CD4-positive, alpha-beta T cell treated with Interleukin-15 for 1 hour (primary cell): ENCODE results near the gene RAD18.

Experiments
- DNase-seq: peaks from one replicate; pipeline ENCODE4 v3.0.0-alpha.2; 2020

Gene RAD18

GRCh38 chr3:8856721-8857120, 106.6 kb downstream of the RAD18 start:
- DNase-seq = no peak

- no peak for DNase-seq
Measured at GRCh38 chr3:8856071-8856470, 107.2 kb downstream of the RAD18 start.

DNA sequence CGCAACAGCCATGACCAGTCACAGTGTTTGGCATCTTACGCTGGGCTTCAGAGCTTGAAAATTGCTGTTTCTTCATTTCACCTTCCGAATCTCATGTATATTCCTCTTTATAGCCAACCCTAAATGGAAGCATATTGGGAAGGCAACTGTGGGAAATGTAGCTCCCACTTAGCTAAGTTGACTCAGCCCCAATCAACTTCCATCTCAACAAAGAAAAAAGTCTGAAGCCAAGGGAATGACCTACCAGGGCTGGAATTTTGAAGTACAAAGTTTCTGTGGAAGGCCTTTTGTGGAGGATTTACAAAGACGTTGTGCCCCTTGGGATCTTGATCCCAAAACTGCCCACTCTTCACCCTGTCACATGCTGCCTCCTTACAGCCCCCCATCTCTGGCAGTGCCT, 108.6 kb downstream of the RAD18 start:
- no peak for DNase-seq

- no peak for DNase-seq
Measured at GRCh38 chr3:8853081-8853480, 110.2 kb downstream of the RAD18 start.

DNA sequence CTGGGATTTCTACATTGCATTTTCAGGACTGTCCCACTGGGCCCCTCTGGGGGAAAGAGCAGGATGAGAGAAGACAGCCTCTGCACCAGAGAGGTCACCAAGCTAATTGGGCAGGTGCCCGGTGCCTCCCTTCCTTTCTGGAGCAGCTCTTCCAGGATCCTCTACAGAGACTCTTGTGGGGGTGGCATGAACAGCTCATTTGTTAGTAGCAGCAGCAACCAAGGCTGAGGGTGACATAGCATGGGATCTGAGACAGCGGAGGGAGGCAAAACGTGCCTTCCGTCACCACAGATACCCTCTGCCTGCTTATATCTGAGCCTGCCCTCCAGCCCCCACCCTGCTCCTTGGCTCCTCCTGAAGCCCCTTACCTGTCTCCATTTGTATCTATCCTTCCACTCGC, 110.8 kb downstream of the RAD18 start:
- no peak for DNase-seq

DNA sequence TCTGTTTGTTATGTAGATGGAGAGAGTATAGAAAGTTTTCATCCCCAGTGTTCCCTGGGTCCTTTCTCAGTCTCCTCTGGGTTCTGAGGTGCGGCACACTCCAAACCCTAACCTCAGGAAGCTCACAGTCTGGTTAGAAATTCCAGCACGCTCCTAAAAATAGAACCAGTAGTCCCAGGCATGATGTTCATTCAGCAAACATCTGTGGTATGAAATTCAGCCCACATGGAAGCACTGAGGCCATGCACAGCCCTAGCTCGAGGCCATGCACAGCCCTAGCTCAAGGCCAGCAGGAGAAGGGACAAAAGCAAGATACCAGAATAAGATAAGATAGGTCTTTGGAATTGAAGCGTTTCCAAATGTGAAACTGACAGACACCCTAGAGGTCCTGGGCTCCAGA, 111.6 kb downstream of the RAD18 start:
- DNase-seq = no peak

DNA sequence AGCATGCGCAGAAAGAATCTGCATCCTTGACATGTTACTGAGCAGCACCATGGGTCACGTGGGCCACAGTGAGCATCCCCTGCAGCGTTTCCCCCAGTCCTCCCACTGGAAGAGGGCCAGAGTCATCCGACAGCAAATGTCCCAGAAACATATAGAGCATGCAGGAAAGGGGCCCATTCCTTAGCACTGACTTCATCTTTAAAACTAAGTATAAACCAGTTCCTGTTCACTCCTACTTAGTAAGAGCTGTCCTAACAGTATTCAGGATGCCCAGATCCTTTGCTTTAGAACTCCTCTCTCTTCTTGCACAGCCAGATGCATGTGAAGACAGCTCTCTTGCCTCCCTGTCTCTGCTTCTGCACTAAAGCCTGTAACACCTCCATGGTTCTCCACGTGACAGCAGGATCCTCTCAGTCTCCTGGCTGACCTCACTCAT, 114.6 kb downstream of the RAD18 start:
- no peak for DNase-seq

GRCh38 chr3:8847317-8847716, 116.0 kb downstream of the RAD18 start:
- DNase-seq = no peak

DNA sequence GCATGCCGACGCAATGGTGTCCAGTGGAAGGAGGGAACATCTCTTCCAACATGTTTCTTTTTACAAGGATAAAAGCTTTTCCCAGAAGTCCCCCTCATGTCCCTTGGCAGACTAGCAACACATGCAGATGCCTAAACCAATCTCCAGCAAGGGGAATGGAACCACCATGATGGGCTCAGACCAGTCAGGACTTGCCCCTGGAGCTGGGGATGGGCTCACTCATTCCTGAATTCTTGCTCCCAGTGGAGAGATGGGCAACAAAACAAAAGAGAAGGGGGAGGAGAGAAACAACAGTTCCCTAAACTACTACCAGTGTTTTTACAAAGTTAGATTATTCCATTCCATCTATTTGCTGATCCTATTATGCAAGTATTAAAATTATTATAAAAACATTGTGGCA, 117.1 kb downstream of the RAD18 start:
- no peak for DNase-seq

DNA sequence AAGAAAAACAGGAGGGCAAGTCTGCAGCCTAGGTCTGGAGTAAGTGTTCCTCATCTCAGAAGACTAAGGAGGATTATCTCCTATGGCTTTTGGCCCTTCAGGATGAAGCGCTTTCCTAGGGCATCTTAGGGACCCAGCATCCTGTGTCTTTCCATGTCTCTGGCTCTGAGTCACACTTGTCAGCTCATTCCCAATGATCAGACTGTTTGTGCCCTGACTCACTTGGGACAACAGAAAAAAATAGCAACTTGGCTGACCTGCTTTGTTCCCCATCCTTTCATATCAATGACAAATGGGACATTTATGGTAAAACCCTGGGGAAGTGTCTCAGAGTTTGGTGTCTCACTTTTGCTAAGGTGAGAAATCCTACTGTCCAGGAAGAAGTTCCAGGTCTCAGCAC, 117.6 kb downstream of the RAD18 start:
- no peak for DNase-seq

DNA sequence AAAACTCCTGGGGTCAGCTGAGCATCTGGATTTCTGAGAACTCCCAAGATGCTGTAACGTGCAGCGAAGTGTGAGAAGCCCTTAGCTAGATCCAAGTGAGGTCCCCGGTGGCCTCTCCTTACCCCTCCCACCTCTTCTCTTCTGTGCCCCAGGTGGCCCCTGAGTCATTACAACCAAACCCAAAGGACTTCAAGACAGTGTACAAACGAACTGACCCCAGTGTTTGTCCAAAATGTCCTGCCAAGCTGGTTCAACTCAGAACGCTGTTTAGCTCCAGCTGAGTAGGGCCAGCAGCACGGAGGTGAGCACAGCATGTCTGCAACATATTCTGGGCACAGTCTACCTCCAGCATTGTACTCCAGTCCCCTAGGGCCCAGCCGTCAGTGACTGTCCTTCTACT, 119.9 kb downstream of the RAD18 start:
- DNase-seq = no peak

DNA sequence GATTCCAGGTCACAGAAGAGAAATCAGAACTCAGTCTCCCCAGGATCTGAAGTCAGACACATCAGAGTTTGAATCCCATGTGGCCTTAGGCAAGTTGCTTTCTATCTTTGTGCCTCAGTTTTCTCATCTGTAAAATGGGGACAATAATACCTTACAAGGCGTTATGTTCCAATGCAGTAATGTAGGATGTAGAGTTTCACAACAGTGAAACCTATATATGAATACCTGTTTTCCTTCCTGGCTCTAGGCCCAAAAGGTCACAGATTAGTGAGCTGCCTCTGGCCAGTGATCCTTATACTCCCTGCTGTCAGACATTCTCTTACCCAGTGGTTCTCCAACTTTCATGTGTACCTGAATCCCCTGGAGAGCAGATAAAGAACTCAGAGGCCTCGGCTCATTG, 121.0 kb downstream of the RAD18 start:
- DNase-seq = no peak

- no peak for DNase-seq
Measured at GRCh38 chr3:8841472-8841871, 121.8 kb downstream of the RAD18 start.

GRCh38 chr3:8840556-8840955, 122.7 kb downstream of the RAD18 start:
- no peak for DNase-seq

GRCh38 chr3:8839607-8840325, 123.5 kb downstream of the RAD18 start:
- no peak for DNase-seq

GRCh38 chr3:8838765-8839423, 124.4 kb downstream of the RAD18 start:
- DNase-seq = no peak

- no peak for DNase-seq
Measured at GRCh38 chr3:8838234-8838633, 125.0 kb downstream of the RAD18 start.

DNA sequence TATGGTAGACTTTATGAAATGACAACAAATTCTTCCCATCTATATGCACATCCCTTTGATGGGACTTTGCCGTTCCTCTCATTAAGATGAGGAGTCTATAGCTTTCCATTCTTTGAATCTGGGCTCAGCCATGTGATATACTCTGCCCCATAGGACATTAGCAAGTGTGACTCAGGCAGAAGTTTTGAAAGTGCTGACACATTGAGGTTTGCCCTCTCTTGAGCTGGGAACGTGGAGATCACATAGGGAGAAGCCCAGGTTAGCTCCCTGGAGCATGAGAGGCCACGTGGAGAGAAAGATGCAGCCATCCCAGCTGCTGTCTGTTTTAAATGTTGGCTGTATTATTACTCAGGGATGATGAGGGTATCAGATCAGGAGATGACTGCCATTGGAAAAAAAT, 126.1 kb downstream of the RAD18 start:
- no peak for DNase-seq

DNA sequence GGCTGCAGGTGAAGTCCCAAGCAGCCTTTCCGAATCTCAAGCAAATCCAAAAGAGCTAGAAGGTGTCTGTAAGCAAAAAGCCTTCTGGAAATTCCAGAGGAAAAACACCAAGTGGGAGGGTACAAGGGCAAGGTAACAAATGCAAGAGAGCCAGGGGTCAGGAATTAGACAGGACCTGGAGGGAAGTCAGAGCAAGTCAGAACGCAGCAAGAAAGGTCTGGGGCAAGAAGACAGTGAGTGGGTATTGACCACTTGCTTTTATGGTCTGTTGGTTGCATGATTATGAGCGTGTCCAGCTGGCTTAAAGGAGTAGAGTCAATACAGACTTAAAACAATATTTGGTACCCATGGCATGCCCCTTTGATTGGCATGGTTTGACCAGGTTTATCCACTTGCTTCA, 127.2 kb downstream of the RAD18 start:
- DNase-seq = no peak

DNA sequence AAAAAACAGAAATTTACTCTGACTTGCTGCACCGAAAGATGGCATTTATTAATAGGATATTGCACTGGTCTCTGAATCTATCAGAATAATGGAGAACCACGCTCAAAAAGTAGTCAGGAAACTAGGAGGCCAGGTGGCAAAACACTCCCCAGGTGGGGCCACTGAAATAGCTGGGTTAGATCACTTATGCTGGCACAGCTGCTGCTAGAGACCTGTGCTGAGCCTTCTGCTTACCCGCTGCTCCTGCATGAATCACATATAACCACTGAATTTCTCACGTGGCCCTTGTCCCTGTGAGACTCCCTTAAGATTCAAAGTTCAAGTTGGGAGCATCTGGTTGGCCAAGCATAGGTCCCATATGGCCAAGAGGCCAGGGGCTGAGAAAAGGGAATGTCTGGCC, 127.9 kb downstream of the RAD18 start:
- no peak for DNase-seq

GRCh38 chr3:8834974-8835373, 128.3 kb downstream of the RAD18 start:
- DNase-seq = no peak

- no peak for DNase-seq
Measured at GRCh38 chr3:8827641-8828040, 135.6 kb downstream of the RAD18 start.
